HL-60/S4 (cell line): Measurements from ENCODE around the gene PDE3A.

Source experiments
- in situ Hi-C: fragments of 300-500 bp; cut with MboI; formaldehyde crosslinking; loops from 2 replicates; pipeline ENCODE4 v1.14.3; 2022; ENCODE audit warnings: low sequenced_read_pairs

PDE3A gene

DNA sequence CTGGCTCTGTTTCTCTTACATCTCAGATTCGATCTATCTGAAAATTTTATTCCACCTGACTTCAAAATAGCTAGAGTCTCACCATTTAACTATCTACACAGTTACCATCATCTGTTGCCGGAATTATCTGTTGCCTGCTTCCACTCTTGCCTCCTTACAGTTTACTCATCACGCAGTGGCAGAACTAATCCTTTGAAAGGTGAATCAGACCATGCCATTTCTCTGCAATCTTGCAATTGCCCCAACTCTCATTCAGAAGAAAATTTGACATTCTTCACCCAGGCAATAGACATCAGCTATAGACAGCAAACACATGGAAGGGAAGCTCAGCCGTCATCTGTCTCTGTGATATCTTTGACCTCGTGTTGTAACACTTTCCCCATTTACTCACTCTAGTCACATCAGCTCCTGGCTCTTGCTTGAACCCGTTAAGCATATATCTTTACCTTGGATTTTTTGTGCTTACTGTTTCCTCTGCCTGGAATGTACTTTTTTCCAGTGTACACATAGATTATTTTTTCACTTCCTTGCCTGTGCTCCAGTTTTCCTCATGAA, 85.5 kb downstream of the PDE3A start:
- in situ Hi-C loops: no loop called here

DNA sequence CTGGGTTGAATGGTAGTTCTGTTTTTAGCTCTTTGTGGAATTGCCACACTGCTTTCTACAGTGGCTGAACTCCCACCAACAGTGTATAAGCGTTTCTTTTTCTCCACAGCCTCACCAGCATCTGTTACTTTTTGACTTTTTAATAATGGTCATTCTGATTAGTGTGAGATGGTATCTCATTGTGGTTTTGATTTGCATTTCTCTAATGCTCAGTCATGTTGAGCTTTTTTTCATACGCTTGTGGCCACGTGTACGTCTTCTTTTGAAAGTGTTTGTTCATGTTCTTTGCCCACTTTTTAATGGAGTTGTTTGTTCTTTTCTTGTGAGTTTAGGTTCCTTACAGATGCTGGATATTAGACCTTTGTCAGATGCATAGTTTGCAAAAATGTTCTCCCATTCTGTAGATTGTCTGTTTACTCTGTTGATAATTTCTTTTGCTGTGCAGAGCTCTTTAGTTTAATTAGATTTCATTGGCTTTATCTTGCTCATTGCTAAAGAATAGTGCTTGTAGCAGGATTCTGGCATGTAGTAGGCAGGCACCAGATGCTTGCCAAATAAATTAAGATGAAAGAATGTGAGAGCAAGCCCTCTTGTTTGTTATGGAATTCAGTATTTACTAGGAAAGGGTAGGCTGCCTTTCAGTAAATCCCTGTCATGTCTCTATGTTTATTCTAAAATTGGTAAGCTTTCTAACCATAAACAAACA, 86.8 kb downstream of the PDE3A start:
- in situ Hi-C loops: no loop called here

DNA sequence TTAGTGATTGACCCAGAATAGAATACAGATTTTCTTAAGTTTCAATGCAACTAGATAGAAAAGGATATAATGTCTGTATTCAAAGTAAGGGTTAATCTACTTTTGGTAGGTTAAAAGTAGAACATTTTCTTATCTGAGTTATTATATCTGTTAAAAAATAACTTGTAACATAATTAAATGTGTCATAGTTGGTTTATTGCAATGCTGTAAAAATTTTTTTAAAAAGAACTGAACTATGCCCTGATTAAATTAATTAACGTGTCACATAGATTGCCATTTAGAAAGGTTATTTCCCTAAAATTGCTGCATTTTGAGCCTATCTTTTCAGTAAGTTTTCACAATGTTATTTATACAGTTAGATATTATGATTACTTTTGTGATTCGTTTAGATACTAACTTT, 89.2 kb downstream of the PDE3A start:
- in situ Hi-C loops: no loop called here

DNA sequence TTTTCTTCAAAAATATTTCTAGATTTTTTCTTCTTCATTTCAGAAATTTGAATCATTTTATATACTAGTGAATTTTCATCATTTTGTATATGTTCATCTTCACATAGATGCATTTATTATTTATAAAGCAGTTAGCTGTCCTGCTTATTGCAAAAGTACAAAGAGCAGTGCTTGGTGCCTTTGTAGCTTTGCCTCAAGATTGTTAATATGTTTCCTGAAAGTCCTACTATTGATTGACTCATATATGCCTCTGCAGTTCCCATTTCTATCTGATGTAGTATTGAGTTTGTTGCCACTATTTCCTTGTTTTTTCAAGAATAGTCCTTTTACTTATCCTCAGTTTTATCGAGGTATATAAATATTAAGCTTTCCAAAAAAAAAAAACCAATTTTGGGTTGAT, 89.7 kb downstream of the PDE3A start:
- in situ Hi-C loops: no loop called here

DNA sequence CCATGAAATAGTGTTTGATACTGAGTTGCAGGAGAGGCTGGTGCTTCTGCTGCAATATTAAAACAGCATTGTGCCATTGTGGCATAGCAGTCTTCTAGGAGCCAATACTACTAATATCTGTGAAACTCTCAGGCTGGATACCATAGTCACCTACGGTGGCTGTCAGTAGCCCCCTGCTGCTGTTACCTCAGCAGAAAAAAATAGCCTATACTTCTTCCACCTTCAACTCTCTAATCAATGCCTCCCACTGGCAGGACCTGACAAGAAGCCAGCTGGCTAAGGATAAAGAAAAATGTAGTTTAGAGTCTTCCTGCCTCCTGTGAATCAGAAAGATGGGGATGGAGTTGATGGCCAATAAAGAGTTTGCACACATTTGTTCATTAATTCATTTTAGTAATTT, 91.6 kb downstream of the PDE3A start:
- in situ Hi-C loops: no loop called here

DNA sequence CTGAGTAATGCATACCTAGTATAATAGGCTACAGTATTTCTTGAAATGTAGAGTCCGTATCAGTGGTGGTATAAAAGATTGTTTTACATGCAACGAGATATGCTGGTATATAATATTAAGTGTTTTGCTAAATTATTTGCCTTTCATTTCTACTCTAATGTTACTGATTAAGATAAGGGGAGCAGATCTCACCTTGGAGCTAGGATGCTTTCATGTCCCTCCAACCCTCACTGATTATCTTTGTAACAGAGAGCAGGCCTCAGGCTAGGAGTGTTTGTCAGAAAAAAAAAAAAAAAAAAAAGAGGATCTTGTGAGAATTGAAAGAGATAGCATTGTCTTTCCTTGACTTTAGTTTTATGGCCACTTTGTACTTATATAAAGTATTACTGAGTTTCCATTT, 92.6 kb downstream of the PDE3A start:
- in situ Hi-C loops: no loop called here

DNA sequence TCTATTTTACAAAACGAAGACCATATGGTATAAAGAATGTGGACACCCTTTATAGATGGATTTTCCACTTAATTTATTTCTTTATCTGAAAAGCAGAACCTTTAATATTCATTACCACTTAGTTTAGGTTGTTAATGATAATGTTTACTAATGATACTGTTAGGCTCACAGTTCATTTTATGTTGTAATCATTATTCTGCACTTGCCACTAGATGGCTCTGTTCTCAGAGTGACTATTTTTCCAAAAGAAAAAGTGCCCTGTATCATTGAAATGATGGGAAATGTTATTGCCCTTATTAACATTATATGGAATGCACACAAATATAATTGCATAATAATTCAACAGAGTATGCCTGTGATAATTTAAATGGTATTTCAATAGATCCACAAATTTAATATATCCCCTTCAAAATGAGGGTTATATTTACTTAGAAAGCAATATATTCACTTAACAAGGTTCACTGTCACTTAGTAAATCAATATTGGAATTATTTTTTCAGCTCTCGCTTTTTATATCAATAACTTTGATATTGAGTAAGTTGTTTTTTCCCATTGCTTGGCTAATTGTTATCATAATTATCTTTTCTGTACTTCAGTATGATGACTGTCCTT, 95.7 kb downstream of the PDE3A start:
- in situ Hi-C loops: no loop called here

DNA sequence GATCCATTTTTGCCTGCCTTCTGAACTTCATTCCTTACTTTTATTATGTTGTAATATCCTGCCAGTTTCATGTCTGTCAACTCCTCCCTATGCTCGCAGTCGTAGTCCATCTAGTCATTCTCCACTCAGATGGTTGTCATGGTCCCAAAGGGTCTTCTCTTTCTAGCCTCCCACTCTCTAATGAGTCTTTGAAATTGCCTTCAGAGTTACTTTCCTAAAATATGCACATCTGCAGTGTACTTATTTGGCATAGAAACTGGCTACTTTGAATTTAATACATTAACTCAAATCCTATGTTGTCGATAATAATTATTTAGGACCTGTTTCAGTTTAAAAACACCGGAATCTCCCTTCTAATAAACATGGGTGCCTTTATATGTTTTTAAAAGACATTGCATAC, 101.0 kb downstream of the PDE3A start:
- in situ Hi-C loops: no loop called here

DNA sequence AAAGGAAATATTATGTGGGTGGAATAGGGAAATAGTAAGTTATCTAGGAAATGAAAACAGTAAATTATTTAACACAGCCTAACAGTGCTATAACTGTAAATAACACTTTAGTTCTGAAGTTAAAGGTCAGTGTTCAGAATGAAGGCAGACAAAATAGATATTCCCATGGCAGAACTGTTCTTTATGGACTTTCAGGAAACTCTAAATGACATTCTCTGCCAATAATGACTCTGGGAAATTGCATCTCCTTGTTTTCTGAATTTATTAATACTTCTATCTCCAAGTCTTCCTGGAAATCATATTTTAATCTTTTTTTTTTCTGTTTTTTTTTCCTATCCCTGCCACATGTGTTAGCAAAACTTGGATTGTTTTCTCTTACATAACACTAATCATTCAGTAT, 101.4 kb downstream of the PDE3A start:
- in situ Hi-C loops: no loop called here

DNA sequence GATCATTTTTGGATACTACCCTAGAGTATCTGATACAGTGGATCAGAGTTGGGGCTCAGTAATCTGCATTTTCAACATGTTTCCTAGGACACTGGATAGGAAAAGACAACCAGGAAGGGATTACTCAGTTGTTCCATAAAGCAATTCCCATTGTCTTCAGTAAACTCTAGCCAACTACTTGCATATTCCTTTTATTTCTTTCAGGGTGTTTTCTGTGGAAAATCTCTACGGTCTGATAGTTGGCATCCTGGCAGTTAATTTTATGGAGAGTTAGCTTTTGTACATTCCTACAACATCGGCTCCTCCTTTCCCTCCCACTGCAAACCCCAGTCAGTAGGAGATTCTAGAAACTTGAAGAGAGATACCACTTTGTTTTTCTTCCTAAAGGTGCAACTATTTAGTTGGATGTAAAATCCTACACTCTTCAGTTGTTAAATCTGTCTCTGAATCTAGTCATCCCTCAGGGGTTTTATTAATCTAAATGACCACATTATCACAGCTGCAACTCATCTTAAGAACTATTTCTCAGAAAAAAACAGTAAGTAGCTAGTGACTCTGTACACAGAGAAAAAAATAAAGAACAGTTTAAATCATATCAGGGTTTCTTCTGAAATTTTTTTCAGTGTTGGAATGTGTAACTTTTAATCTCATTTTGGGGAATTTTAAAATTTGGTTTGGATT, 103.9 kb downstream of the PDE3A start:
- in situ Hi-C loops: no loop called here

DNA sequence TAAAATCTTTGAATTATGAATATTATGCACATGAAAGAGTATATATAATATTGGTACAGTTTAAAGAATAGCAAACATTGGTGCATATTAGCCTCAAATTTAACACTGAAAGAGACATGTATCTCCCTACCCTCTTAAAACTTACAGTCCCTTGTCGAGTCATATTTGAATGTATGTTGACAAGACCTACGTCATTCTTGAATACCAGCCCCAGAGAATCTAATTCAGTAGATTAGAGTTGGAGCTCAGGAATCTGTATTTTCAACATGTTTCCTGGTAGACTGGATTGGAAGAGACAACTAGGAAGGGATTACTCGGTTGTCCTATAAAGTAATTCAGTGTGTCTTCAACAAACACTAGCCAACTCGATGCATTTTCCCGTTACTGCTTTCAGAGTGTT, 104.8 kb downstream of the PDE3A start:
- in situ Hi-C loops: no loop called here

DNA sequence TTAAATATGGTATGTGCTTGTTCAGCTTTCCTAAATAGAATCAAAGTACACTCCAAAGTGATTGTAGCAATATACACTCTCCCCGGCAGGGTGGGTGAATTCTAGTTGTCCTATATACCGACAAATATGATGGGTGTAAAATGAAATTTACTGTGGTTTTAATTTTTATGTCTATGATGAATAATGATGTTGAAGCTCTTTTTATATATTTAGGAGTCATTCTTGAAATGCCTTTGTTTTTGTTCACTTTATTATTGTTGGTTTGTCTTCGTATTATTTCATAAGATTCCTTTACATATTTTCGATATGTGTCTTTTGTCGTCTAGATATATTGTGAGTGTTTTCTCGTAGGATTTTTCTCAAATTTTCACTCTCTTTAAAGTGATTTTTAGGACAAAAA, 105.7 kb downstream of the PDE3A start:
- in situ Hi-C loops: no loop called here

DNA sequence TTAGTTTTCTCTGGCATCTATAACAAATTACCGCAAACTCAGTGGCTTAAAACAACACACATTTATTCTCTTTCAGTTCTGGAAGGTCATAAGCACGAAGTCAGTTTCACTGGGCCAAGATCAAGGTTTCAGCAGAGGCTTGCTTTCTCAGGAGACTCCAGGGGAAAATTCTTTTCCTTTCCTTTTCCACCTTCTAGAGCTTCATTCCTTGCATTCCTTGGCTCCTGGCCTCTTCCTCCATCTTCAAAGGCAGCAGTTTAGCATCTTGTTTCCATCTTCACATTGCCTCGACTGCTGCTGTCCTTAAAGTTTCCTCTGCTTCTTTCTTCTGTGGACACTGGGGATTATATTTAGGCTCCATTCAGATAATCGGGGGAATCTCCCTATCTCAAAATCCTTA, 106.1 kb downstream of the PDE3A start:
- in situ Hi-C loops: no loop called here

DNA sequence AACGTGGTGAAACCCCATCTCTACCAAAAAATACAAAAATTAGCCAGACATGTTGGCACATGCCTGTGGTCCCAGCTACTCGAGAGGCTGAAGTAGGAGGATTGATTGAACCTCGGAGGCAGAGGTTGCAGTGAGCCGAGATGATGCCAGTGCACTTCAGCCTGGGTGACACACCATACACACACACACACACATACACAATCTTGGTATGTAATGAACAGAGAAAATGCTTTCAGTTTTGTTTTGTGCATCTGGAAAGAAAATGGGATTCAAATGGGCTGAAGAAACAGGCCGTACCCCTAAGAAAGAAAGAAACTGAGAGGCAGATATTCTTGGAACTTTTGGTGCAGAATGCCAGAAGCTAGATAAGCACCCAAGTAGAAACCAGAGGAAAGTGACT, 107.2 kb downstream of the PDE3A start:
- in situ Hi-C loops: no loop called here

DNA sequence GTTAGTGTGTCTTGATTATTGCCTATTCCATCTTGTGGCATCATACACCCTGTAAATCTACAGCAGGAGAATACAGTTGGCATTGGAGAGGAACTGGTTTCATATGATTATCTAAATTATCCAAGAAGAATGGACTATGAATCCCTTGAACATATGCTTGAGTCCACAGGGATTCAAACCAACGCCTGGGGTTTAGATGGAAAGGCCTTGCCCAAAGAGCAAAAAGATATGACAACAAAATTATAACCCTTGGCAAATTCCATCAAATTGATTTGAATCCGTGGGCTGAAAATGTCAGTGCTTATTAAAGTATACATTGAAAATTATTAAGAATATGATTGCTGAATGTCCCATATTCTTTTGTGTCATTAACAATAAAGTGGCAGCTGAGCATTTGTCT, 108.2 kb downstream of the PDE3A start:
- in situ Hi-C loops: no loop called here

DNA sequence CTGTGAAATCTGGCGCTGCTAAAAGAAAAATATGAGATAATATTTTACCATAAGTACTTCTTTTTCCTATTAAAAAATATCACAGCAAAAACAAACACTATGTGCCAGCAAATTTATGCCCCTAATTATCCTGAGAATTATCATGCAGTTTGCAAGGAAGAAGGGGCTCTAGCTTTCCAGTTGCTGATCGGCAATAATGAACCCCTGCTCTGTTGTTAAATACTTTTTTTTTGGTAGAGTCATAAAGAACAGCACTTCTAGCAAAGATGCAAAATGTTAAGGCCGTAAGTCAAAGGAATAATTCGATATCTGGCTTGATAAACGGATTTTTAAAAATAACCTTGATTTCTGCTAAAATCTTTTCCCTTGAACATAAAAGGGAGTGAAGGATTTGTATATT, 108.9 kb downstream of the PDE3A start:
- in situ Hi-C loops: no loop called here

DNA sequence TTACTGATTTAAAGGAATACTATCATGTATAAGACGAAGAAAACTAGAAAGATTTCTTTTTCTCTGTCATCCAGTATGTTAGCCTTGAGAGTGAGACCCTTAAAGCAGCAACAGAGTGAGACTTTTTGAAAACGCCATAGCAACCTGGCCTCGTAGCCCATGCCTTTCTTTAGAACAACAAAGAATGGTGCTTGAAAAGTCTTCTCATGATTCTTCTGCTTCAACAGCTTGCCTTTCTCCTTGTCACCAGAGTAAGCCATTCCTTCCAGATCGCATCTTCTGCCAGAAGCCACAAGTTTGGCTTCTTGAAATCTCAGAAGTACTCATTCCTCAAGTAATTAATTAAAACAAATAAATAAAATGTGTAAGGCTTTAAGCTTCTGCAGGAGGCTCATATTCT, 109.3 kb downstream of the PDE3A start:
- in situ Hi-C loops: no loop called here

DNA sequence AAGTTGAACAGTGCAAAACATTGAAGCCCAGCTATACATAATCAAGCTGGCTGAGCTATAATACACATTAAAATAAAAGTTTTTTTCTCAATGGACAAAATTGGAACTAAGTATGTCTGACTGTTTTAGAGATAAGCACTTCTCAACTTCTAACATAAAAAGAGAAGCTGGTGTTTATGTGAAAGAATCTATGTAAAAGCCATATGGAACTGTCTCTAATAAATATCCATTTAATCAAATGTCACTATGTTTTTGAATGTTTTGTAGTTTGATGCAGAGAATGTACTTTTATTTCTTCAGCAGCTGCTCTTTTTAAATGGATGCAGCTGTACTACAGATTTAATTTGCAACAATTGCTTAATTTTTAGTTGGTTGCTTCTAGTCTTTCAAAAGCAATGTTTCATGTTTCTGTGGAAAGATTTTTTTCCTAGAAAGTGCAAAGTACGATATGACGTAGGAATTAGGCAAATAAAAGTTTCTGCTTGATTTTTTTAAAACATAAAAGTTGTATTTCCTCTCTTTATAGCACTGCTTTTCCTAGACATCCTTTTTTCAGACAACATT, 114.2 kb downstream of the PDE3A start:
- in situ Hi-C loops: no loop called here

DNA sequence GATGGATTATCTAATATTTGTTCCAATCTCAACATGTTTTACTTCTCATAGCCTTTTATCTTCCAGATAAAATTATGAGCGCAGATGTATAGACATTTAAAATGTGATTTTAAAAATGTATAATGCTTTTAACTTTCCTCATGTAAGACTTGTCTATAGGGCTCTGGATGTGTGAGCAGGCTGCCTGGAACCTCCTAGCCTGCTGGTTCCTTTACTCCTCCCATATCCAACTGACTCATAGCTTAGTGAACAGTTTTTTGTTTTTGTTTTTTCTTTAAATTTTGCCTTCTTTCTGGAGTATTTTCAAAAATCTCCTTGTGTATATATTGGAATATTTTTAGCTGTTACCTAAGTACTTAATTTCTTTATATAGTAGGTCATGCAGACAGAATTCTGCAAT, 115.4 kb downstream of the PDE3A start:
- in situ Hi-C loops: no loop called here

DNA sequence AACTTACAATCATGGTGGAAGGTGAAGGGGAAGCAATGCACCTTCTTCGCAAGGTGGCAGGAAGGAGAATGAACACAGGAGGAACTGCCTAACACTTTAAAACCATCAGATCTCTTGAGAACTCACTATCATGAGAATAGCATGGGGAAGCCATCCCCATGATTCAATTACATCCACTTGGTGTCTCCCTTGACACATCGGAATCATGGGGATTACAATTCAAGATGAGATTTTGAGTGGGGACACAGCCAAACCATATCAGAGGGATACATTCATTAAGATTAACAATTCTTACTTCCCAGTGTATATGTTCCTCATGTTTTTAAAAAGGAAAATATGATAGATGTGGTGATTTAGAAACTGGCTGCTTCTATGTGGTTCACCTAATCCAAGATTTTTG, 117.9 kb downstream of the PDE3A start:
- in situ Hi-C loops: no loop called here

DNA sequence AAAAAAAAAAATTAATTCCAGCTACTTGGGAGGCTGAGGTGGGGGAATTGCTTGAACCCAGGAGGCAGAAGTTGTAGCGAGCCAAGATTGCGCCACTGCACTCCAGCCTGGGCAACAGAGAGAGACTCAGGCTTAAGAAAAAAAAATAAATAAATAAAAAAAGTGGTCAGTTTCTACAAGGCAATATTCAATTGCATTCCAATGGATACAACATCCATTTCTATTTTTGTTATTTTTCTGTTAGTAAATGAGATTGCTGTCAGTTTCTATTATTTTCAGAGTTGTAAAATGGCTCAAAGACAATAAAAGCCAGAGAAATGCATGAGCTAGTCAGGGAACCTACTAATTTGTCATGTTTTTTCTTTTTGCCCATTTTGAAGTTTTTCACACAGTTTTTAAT, 119.2 kb downstream of the PDE3A start:
- in situ Hi-C loops: no loop called here

DNA sequence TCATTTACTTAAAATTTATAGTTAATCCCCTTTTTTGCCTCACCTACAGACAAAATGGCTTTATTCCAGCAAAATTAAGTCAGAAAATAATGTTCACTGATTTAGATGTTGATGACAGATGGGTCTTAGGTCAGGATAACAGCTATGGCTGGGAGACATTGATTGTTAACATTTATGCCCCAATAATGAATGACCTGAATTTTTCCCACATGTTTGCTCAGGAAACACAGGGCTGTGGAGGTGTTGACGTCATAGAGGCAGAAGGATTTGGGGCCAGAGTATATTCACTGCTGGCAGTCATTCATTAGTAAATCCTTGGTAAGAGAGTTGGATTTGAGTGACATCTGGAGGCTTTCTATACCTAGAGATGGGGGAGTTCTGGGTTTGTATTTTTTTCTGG, 121.3 kb downstream of the PDE3A start:
- in situ Hi-C loops: no loop called here
